DMS53 treated with DMSO at 0.1 percent for 48 hours (cell line): ENCODE measurements around the gene NAA16.
"Not testable (repeated sequence)": the region's sequence is repeated elsewhere in the genome, so short reads cannot be mapped to it uniquely, and the experiment has no call there.

Source experiments
- DNase-seq: peaks from one replicate; lab custom pipeline; 2025; ENCODE audit not compliant: unreplicated experiment; lab: John Stamatoyannopoulos, UW

The NAA16 gene

DNA sequence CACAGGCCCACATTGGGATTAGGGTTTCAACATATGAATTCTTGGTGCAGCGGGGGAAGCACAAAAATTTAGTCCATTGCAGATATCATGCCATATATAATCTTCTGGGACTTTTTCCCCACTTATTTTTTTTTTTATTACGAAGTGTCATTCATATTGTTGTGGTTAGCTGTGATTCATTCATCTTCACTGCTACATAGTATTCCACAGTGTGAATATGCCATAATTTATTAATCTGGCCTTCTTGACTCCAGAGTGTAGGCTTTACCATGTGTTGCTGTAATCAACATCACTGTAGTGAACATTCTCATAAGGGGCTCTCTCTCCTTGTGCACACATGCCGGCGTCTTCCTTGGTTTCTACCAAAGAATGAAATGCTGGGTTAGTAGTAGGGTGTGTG lies 92.9 kb downstream of the NAA16 start:
- no peak for DNase-seq

GRCh38 chr13:41405367-41405766 lies 94.3 kb downstream of the NAA16 start:
- DNase-seq, result no peak

- no peak for DNase-seq
Observed at GRCh38 chr13:41407380-41407779, 96.3 kb downstream of the NAA16 start.

GRCh38 chr13:41408121-41408520 lies 97.1 kb downstream of the NAA16 start:
- DNase-seq, result no peak

DNA sequence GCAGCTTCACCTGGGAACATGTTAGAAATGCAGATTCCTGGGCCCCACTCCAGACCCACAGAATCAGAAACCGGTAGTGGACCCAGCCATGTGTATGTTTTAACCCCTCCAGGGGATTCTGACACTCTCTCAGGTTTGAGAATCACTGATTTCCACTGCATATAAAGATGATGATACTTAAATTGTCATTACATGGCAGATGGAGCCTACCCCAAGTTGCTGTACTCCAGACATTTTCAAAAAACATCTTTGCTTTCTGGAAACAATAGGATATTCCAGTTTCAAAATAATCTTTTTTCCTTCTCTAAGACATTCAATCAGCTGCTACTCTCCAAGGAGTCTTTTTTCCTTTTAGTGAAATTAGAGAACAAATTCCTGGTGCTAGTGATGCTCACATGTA lies 97.7 kb downstream of the NAA16 start:
- DNase-seq, result no peak

GRCh38 chr13:41409611-41410010 lies 98.5 kb downstream of the NAA16 start:
- no peak for DNase-seq

DNA sequence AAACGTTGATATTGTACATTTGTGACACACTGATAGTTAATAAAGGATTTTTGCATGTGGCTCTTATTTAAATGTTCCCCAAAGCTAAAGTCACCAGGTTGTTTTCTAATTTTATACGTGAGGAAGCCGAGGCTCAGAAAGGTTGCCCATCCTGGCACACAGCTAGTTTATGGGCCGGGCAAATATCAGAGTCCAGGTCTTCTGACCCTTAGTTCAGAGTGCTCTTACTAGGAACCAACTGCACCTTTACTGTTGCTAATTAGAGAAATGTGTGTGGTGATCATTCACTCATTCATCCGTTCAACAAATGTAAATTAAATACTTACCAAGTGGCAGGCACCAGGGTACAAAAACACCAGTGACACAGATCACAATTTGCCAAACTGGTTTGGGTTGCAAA lies 100.0 kb downstream of the NAA16 start:
- no peak for DNase-seq

GRCh38 chr13:41411522-41411921 lies 100.5 kb downstream of the NAA16 start:
- no peak for DNase-seq

DNA sequence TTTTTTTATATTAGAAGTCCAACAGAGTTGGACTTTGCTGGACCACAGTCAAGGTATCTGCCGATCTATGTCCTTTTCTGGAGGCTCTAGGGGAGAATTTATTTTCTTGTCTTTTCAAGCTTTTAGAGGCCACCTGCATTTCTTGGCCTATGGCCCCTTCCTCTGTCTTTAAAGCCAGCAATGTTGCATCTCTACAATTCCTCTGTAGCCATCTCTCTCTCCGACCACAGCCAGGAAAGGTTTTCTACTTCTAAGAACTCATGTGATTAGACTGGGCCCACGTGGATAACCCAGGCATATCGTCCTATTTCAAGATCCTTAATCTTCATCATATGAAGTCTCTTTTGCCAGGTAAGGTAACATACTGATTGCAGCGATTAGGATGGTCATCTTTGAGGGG lies 102.8 kb downstream of the NAA16 start:
- DNase-seq, result no peak

DNA sequence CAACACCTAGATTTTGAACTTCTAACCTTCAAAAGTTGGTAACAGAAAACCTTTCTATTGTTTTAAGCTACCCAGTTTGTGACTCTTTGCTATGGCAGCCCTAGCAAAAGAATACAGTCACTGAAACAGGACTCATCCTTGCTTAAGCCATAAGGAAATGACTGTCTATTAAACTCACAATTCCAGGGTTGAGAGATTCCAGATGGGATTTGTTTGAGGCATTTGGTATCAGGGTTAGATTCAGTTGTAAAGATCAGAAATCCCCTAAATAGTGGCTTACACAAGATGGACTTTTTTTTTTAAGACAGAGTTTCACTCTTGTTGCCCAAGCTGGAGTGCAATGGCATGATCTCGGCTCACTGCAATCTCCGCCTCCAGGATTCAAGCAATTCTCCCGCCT lies 105.2 kb downstream of the NAA16 start:
- DNase-seq, result no peak

DNA sequence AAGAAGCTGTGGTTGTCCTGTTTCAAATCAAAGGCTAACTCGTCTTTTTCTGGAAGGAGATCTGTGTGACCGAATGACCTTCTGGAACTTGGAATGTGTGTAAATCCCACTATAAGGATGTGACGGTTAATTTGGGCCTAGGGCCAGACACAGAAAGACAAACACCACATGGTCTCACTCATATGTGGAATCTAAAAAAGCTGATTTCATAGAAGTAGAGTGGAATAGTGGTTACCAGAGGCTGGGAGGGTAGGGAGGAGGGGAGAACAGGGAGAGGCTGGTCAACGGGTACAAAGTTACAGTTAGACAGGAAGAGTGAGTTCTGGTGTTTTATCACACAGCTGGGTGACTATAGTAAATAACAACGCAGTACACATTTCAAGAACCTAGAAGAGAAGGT lies 107.0 kb downstream of the NAA16 start:
- DNase-seq, result no peak

DNA sequence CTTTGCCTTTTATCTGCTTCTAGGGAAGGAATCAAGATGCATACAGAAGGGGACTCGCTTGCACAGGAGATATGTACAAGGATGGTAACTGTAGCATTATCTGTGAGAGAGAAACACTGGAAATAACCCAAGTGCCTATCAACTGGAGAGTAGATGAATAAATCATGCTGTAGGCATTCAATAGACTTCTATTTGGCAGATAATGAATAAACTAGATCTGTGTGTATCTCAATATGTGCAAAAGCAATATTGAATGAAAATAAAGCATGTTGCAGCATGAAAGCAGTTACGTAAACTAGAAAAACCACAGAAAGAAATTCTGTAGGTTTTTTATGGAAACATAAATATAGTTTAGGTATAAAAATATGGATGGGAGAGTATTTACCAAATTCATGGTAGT lies 107.7 kb downstream of the NAA16 start:
- DNase-seq, result no peak

DNA sequence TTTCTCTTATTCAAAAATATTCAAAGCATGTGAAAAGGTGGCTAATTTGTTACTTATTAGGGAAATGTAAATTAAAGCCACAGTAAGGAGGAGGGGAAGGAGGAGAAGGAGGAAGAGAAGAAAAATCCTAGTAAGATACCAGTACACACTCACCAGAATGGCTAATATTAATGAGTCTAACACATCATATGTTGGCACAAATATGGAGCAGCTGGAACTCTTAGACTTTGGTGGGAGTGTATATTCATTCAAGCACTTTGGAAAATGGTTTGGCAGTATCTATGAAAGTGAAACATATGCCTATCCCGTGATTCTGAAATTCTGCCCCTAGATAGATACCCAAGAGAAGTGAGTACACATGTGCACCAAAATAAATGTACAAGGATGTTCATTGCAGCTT lies 108.1 kb downstream of the NAA16 start:
- DNase-seq, result no peak

DNA sequence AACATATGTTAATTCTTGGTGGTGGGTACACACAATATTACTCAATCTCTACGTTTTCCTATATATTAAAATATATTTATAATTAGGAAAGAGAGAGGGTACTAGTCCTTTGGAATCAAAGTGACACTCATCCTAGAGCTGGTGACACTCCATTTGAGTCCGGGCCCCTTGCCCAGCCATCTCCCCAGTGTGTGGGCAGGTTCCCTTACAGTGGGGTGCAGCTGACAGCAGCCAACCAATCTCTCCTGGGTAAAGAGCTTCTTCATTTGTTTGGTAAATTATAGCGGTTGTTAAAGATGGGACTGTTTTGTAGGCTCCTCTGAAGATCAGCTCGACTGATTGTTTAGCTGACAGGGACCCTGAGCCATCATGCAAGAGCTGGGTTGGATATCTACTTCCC lies 109.1 kb downstream of the NAA16 start:
- no peak for DNase-seq

DNA sequence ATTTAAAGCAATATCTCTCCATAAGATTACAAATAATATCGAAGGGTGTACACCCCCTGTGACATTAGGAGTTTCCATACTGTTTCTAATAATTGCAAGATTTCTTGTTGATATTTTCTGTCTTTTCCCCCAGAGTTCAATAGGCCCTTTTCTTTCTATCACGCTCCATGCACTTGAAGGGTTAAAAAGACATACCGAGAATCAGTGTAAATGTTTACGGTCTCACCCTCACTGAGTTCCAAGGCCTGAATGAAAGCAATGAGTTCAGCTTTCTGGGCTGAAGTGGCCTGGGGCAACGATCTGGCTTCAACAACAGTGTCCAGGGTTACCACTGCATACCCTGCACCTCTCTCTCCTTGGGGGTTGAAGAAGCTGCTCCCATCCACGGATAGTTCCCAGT lies 110.3 kb downstream of the NAA16 start:
- not testable (repeated sequence) for DNase-seq

GRCh38 chr13:41421983-41422382 lies 110.9 kb downstream of the NAA16 start:
- not testable (repeated sequence) for DNase-seq

DNA sequence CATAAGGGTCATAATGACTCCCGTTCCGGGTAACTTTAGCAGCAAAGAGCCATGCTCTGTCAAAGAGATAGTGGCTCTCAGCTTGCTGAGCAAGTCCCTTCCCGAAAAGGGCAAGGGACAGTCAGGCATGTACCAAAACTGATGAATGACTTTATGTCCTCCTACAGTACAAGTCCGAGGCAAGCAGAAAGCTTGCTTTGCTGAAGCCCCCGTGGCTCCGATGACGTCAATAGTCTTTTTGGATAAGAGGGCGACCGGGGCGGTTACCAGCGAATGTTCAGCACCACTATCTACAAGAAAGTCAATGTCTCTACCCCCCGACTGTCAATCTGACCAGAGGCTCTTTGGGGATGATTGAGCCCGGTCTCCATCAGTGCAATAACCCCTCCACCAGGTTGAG lies 112.2 kb downstream of the NAA16 start:
- DNase-seq, result not testable (repeated sequence)

- DNase-seq, result not testable (repeated sequence)
Observed at GRCh38 chr13:41424675-41425074, 113.6 kb downstream of the NAA16 start.

- DNase-seq, result no peak
Observed at GRCh38 chr13:41426047-41426446, 115.0 kb downstream of the NAA16 start.
